HG02610 (cell line): Measurements from ENCODE around the gene IRF2.
"Not testable (repeated sequence)": the region's sequence is repeated elsewhere in the genome, so short reads cannot be mapped to it uniquely, and the experiment has no call there.

ENCODE experiments used
- ATAC-seq: cut with Tn5 transposase; IDR thresholded peaks from one replicate; pipeline ENCODE4 v1.9.1; 2021; ENCODE audit warnings: mild to moderate bottlenecking, moderate library complexity; ENCODE audit not compliant: unreplicated experiment

IRF2 gene

DNA sequence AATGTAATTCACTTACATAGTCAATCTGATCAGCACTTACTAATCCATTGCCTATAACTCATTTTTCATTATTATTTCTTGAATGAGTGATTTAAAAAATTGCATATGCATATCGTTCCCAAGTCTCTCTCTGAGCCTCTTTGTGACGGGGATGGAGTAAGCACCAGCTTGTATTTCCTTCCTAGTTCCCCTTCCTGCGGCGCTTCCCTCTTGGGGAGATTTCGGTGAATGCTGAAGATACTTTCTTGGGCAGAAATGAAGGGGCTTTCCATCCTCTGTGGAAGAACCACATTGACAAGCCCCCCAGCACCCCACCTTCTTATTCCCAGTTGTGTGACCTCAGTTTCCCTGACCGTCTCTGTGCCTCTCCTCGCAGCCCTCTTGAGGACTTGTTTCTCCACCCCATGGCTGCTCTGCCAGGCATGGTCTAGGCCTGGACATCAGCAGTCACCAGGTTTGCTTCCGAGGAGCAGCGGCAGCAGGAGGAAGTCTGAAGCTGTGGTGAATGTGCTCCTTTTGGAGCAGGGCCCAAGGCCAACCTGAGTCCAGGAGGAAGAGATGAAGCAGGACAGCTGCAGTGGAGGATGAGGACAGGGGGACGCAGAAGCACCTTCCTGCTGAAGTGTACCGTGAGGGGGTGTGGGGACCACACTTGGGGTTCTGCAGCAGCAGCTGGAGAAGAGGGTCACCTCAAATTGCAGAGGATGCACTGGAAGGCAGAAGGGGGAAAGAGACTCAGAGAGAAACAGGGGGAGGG lies 124.9 kb downstream of the IRF2 start:
- no peak for ATAC-seq

DNA sequence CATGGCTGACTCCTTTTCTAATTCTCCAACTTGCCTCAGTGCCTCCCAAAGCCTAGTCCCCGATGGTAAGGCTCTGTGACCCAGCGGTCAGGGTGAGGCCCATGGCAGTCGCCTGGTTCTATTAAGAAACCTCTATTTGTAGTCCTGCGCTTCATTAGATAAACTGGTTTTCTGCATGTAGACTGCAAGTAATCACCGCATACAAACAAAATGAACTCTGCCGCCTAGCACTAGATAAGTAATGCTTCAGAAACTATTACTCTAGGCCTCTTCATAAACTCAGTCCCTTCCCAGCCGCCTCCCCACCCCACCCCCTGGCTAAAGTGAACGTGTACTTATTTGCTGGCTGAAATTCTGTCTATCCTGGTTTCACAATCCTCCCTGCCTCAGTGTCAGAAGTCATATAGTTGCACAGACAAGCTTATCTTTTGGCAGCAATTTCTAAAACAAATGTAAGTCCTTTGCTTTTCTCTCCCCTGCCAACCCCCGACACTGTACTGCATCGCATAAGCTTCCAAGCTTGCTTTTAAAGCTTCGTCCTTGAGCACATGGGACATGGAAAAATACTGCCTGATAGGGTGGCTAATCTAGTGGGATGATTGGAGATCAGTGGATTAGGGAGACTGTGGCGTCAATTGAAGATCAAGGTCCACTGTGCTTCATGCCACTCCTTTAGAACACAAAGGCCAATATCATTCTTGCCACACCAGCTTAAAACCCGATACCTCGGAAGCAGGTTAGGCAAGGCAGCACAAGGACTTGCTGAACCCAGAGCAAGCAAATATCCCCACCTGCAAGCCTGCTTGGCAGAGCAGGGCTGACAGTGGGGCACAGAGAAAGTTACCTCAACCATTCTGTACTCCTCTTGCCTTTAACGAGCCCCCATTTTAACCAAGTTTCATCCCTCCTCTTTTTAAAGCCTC lies 125.8 kb downstream of the IRF2 start:
- no peak for ATAC-seq

DNA sequence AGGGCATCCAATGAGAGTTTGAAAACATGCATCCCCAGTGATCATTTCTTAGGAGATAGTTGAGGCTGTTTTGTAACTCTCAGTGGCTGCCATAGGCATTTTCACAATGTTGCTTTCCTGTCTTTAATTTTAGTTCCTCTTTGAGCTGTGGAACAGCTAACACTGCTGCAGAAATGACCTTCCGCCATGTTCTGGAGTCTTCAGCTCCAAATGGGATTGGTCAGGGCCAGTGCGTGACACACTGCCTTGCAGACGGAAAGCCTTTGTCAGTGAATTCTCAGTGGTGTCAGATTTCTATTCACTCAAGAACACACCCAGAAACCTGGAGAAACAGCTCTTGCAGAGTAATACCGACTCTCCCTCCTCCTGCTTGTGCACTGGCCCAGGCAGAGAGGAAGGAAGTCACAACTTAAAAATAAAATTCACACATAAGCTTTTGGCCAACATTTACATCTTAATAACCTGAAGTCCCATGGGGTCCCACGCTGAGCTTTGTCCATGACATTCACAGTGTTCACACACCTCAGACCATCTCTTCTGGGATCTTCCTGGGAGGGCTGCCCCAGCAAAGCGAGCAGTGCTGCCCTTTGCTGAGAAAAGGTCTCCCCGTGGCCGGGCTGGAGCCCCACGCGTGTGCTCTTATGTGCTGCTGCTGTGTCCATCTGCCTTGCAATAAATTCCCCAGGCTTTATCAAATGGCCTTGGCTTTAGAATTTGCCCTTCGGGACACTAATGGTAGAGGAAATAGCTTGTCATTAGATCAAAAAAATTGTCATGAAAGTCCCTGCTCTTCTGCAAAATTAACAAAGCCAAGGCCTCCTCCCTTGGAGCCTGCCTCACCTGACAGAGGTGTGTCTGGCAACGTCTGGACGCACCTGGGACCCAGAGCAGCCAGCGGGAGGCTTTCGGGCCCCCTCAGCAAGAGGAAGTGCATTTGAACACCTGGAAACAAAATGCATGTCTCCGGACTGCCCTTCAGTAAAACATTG lies 126.8 kb downstream of the IRF2 start:
- peak; percentile 83 for ATAC-seq

DNA sequence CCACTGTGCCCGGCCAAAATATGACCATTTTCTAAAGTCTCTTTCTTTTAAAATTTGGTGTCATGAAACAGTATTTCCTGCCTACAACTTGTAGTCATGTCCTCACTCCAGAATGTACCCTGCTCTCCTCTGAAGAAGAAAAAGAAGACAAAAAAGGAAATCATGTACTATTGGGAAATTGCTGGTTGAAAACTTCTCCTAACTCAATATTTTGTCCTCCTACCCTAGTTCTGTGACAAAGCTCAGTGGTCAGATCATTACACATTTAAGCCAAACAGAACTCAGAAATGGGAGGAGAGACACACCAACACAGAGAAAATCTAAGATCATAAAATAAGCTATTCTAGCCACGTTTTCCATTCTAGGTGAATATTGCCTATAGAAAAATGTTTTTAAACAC lies 127.7 kb downstream of the IRF2 start:
- ATAC-seq: no peak

DNA sequence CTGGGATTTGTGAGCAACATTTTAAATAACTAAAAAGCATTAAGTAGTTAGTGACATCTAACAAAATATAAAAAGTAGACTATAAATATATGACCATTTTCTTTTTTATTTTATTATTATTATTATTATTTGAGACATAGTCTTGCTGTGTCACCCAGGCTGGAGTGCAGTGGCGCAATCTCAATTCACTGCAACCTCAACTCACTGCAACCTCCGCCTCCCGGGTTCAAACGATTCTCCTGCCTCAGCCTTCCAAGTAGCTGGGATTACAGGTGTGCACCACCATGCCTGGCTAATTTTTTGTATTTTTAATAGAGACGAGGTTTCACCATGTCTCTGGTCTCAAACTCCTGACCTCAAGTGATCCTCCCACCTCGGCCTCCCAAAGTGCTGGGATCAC lies 128.1 kb downstream of the IRF2 start:
- ATAC-seq: not testable (repeated sequence)

DNA sequence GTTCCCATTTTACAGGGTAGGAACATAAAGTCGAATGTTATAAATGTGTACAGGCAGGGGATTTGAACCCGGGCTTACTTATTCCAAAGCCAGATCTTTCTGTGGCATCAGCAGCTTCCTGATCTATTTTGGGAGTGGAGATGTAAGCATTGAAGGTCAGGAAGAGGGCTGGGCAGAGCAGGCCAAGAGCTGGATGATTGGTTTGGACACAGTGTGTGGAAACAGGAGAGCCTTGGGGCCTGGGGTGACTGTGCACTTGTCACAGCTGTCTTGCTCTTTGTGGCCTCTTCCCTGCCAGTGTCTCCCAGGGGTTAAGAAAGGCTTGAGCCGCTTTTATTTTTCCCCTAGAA lies 128.8 kb downstream of the IRF2 start:
- no peak for ATAC-seq

DNA sequence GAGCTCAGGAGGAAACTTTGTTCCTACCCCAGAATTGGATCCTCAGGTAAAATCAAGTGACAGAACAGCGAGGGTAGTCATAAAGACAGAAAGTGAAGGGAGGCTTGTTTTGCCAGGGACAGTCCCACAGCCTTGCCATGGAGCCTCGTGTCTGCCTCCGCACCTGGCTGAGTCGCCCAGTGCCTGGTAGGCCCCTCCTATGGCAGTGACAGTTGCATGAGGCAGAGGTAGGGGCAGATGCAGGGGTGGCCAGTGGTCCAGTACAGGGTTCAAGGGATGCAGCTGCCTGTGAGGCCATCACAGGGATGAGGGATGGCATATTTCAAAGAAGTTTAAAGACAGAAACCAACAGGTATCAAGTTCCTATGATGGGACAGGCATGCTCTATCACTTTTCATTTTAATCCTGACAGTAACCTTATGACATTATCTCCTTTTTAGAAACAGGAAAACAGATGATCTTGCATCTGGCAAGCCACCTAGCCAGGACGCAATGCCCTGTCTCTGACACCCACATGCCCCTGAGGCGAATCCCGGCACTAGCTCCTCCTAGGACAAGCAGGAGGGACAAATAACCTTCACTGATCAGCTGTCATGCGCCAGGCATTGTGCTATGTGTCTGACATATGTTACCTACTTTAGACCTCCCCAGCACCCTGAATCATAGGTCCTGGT lies 129.3 kb downstream of the IRF2 start:
- ATAC-seq: peak; percentile 23

DNA sequence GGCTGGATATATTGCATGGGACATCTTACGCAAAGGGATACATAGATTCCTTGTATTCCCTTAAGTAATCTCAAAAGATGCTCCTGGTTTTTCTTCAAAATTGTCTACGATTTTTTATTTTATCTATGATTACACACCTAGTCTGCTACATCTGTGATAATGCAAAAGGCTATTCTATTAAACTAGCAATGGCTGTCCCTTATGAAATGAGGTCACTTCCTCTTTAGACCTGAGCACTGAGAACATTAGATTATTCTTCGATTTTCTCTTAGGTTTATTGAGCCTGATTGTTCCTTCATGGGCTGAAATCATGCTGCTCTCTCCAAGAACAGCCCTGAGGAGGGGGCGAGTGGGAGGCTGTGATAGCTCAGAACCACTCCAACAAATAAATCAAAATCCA lies 129.9 kb downstream of the IRF2 start:
- ATAC-seq: no peak

DNA sequence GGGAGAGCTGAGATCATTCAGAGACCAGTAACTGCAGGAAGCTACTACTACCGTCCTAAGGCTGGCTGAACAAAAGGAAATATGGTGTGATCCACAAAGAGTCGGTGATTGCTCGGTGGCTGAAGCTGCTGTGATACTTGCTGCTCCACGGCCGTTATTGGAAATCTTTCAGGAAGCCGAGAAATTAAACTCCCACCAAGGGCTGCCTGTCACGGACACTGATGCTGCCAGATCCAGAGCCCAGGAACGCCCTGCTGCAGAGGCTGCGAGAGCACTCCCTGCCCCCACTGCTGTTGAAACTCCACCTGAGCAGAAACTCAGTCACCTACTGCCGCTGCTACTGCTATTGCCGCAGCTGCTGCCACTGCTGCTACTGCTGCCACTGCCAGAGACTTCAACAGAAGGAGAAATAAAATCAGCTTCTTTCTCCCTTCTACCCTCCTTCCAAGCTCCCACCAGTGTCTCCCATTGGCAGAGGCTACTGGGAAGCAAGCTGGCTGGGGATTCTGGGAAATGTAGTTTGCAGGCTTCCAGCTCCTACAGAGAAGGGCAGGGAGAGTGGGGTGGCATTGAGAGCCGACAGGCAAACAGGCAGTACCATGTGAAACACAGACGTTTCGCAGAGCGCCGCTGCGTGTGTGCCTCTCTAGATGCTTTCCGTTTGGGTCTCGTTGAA lies 130.7 kb downstream of the IRF2 start:
- ATAC-seq: peak; percentile 29

DNA sequence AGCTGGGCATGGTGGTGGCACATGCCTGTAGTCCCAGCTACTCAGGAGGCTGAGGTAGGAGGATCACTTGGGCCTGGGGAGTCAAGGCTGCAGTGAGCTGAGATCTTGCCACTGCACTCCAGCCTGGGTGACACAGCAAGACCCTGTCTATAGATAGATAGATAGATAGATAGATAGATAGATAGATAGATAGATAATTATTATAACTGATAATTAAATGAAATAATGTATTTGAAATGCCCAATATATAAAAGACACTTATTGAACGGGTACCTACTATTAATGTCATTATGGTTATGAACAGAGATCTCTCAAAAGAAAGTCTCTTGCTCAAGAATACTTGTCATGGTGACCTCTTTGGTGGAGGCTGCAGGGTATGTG lies 131.5 kb downstream of the IRF2 start:
- not testable (repeated sequence) for ATAC-seq

DNA sequence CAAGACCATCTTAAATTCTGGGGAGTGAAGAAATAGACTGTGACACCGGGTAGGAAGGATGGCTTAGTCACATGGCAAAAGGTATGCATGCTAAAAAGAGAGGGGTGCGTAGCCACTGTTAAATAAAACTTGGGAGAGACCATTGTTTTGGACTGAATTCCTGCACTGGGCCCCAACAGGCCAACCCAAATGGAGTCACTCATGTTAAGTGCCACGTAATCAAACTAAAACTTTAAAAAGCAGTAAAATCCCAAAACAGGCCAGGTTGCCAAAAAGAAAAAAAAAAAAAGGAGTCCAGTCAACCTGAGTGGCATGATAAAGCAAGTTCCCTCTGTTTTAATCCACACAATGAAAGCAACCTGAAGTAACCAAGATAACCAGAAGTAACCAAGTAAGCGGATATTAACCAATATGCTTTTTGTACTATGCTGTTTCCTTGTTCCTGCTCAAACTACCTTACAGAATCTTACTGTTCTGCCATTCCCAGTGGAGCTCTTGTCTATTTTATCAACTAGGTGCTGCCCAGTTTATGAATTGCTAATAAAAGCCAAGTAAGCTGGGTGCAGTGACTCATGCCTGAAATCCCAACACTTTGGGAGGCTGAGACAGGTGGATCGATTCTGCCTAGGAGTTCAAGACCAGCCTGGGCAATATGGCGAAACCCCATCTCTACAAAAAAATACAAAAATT lies 132.0 kb downstream of the IRF2 start:
- no peak for ATAC-seq

DNA sequence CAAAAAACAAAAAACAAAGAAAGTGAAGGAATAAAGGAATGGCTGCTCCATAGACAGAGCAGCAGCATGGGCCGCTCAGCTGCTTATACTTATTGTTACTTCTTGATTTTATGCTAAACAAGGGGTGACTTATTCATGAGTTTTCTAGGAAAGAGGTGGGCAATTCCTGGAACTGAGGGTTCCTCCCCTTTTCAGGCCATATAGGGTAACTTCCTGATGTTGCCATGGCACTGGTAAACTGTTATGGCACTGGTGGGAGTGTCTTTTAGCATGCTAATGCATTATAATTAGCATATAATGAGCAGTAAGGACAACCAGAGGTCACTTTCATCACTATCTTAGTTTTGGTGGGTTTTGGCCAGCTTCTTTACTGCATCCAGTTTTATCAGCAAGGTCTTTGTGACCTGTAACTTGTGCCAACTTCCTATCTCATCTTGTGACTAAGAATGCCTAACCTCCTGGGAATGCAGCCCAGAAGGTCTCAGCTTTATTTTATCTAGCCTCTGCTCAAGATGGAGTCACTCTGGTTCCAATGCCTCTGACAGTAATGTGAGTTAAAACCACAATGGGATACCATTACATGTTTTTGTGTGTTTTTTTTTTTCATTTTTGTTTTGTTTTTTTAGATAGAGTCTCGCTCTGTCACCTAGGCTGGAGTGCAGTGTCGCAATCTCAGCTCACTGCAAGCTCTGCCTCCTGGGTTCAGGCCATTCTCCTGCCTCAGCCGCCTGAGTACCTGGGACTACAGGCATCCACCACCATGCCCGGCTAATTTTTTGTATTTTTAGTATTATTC lies 134.8 kb downstream of the IRF2 start:
- not testable (repeated sequence) for ATAC-seq

DNA sequence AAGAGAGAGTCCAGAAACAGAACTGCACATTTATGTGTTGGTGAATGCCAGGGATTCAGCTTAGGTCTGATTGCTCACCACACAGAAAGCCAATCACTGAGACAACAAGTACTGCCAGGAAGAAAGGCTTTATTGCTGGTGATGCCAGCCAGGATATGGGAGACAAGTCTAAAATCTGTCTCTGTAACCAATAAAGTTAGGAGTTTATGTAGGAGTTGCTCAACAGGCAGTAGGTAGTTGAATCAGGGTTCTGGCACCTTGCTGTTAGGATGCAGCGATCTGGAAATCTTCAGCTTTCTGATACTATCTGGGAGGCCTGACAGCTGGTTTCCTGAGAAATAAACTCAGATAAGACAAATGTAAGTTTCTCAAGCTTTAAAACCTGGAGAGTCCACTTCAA lies 136.4 kb downstream of the IRF2 start:
- ATAC-seq: no peak
